GM18508 (cell line): ENCODE data around the gene UCN3.

ENCODE experiments used
- ATAC-seq: cut with Tn5 transposase; IDR thresholded peaks from one replicate; pipeline ENCODE4 v1.9.1; 2021; ENCODE audit warnings: moderate number of reproducible peaks; ENCODE audit not compliant: insufficient read depth, unreplicated experiment

The UCN3 gene, protein sequence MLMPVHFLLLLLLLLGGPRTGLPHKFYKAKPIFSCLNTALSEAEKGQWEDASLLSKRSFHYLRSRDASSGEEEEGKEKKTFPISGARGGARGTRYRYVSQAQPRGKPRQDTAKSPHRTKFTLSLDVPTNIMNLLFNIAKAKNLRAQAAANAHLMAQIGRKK

GRCh38 chr10:5364890-5365338 is at the start of gene UCN3:
Gene UCN3 (plus strand): TSS chr10:5364966. CDS start chr10:5373721, 8,755 bp downstream.
- ATAC-seq, result no peak

- ATAC-seq, result no peak
These were observed 47.1 kb upstream of the UCN3 start for GRCh38 chr10:5317547-5318107.

DNA sequence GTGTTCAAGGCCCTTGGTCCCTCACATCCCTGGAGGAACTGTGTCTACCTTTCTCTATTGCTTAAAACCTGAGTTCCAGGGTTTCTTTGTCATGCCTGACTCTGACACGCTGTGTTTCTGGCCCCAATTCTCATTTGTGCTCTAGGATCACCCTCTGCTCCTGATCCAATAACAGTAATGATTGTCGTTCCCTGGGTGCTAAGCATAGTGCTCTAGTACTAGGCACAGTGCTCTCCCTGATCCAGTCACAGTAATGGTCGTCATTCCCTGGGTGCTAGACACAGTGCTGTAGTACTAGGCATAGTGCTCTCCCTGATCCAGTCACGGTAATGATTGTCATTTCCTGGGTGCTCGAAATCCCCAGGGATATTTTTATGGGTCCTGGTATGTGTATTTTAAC is 46.6 kb upstream of the UCN3 start:
- no peak for ATAC-seq

DNA sequence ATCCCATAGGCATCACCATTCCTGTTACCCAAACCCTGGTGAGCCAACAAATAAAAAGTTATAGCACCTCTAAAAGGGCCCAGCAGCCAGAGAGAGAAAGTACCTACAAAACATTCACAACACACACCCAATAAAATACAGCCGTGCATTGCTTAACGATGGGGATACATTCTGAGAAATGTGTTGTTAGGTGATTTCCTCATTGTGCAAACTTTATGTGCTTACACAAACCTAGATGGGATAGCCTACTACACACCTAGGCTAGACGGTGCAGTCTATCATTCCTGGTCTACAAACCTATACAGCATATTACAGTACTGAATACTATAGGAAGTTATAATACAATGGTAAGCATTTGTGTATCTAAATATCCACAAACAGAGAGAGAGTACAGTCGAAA is 44.9 kb upstream of the UCN3 start:
- no peak for ATAC-seq

DNA sequence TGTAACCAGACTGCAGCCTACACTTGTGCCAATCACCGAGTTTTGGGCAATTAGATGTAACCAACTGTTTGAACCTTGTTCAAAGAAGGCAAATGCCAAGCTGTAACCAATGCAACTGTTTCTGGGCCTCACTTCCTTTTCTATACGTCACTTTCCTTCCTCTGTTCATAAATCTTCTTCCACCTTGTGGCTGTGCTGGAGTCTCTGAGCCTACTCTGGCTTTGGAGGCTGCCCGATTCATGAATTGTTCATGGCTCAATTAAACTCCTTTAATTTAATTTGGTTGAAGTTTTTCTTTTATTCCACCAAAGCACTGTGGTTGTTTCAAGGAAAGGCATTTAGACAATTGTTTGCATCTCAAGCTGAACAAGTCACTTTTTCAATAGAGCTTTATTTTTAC is 43.5 kb upstream of the UCN3 start:
- ATAC-seq, result no peak

- ATAC-seq, result no peak
These were observed 41.3 kb upstream of the UCN3 start for GRCh38 chr10:5323446-5323845.

DNA sequence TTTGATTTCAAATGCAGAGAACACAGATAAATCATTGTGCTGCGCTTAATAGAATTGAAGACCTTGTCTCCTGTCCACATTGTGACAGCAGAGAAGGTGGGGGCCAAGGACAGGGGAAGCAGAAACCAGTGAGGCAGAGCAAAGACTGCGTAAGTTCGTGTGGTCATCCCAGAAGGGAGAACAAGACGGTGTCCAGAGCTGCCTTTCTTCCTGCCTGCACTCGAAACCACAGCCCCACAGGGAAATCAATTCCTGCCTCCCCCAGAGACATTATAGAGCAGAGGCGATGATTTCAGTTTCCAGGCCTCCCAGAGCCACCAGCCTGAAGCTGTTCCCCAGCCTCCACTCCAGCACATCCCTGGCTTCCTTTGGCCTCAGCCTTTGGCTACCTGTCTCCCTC is 39.7 kb upstream of the UCN3 start:
- ATAC-seq, result no peak

DNA sequence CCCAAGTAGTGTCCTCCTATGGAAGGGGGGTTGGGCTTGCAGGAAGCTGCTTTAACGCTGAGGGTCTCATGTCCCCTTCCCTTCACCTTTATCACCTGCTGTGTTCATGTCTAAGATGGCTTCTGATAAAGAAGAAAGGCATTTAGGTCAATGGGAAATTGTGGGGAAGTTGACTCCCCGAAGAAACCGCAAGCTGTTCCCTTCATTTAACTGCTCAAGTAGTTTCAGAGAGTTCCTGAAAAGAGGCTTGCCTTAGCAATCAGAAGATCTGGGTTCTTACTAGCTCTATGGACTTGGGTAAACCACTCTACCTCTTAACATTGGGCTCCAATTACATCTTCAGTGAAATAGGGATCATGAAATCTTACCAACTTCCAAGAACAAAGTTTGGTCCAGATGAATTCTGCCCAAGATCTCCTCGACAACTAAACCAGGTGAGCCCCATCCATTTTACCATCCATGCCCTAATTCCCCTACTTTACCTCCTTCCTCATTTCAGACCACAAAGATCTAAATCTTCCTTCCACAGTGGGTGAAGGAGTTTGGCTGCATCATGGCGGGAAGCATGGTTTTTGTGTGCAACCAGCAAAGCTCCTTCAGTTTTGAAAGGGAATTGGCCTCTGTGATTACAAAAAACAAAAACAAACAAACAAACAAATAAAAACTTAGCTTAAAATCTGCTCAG is 30.4 kb upstream of the UCN3 start:
- ATAC-seq, result no peak

DNA sequence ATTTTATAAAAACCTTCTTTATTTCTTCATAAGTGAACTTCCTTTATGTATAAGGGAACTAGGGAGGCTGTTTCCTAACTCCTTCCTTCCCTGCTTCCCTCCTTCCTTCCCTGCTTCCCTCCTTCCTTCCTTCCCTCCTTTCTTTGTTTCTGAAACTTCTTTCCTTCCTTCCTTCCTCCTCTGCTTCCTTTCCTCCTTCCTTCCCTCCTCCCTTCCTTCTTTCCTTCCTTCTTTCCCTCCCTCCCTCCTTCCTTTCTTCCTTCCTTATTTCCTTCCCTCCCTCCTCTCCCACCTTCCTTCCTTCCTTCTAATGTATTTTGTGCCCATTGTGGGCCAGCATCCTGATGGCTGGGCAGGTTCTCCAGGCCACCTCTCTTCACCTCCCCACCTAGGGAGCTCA is 26.8 kb upstream of the UCN3 start:
- ATAC-seq, result no peak

GRCh38 chr10:5343092-5343491 is 21.7 kb upstream of the UCN3 start:
- ATAC-seq, result no peak

DNA sequence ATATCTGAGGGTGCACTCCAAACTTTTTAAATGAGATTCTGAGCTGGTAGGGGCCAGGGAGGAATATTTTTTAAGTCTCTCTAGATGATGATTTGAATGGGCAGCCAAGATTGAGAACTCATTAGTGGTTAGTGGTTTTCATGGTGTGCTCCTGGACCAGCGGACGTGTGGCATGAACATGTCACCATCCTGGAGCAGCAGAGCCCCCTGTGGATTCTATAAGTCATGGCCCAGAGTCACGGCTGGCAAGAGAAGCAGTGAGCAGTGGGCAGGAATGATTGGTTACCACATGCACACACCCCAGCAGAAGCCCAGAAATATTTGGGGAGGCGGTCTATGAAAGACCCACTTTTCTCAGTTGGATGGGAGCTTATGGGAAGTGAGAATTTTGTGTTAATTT is 21.2 kb upstream of the UCN3 start:
- ATAC-seq, result no peak

DNA sequence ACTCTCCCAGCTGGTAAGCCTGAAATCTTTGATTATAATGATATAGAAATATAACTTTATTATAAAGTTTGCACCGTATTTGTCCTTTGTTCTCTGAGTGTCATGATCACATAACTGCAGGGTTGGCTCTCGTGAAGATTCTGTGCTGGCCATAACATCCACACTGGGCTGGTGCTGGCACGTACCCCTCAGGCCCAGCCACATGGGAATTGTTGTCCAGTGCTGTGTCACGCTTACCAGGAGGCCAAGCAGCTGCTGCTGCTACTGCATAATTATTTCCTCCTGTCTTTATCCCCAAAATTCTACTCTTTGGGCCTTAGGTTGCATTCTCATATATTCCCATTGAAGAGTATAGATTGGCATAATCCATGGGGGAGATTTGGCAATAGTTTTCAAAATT is 20.8 kb upstream of the UCN3 start:
- ATAC-seq, result no peak

DNA sequence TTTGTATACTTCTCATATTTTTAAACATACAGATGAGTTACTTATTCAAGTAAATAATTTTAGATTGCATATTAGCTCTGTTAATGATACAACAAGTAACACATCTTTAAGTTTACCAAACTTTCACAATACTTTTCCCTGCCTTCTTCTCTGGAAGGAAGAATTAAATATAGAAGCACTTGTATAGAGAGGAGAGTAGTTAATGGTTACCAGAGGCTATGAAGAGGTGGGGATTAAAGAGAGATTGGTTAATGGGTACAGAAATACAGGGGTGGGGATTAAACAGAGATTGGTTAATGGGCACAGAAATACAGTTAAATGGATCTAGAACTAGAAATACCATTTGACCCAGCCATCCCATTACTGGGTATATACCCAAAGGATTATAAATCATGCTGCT is 20.0 kb upstream of the UCN3 start:
- no peak for ATAC-seq

DNA sequence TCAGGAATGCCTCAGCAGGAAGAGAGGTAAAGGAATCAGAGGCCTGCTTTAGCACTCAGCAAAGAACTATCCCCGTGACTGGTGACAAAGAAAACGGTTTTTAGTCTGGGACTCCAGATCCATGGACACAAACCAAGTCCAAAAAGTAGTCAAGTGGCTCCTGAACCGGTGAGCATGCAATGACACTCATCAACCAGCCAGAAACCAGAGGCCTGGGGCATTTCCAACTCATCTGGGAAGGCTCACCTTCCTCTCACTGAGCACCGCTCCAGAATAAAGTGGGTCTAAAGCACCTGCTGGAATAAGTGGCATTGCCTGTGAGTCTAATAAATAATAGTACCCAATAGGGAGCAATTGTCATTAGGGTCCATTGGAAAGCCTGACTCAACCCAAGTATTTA is 17.9 kb upstream of the UCN3 start:
- ATAC-seq, result no peak

DNA sequence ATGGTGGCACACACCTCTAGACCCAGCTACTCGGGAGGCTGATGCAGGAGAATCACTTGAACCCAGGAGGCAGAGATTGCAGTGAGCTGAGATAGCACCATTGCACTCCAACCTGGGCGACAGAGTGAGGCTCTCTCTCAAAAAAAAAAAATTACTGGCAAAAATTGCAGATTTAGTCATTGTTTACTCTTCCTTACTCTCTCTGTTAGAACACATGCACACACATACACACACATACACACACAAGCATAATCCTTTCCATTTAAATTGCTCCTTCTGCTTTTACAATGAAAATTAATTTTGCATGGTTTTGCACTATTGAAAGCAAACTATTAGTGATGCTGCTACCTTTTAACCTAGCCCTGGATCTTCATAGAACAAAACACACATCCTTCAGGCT is 15.4 kb upstream of the UCN3 start:
- ATAC-seq, result no peak

DNA sequence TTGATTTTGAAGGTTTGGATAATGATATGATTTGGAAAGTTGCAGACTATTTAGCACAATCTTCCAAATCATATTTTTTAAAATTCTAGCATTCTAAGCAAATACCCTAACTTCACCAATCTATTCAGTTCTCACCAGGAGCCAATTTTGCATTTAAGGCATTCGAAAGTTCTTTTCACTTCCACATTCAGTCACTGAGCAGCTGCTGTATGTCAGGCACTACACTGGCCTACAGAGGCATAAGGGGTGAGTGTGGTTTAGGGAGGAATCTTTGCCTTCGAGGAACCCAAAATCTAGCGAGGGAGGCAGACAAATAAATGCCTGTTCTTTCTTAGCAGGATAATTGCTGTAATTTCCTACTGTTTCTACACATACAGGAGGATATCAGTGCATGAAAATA is 10.7 kb upstream of the UCN3 start:
- no peak for ATAC-seq

DNA sequence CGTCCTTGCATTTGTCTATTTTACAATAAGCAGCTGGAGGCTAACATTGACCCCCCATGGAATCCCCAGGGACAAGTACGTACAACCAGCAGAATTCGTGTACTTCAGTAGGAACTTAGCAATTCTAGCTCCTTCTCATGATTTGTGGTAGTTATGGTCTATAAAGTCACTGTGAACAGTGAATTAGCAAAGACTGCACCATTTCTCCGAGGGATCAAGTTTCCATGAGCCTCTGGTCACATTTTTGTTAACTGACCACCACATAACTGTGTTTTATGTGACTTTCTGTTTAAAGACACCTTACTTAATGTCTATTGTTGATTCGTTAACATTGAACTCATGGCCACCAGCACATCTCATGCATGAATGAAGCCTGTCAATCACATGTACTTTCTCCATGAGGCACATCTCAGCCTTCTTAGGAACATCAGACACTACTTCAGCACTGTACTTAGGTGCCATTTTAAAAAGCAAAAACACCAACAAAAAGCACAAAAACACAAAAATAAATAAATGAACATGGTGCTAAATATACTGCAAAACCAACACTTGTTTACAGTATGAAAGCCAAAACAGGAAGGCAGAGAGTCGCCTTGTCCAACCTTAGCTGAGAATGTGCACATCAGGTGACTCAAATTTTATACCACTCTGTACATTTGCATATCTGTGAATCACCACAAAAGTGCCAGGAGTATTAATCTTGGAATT is 9.0 kb upstream of the UCN3 start:
- no peak for ATAC-seq

DNA sequence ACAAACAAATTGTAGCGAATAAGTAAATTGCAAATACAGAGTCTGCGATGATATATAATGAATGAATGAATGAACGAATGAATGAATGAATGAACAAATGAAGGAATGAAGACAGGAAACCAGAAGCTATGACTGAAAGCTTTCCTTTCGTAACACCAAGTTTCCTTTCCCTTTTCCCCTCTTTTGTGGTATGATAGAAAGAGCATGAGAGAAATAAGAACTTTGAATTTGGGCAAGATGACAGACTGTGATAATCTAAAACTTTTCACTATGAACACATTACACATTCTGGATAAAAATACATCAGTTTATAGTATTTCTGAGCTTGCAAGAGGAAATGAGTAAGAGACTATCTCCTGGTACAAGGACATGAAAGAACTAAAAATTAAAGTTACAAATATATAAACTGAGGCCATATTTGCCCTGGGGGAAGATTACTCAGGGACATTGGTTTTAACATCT is 8.4 kb upstream of the UCN3 start:
- ATAC-seq, result no peak

DNA sequence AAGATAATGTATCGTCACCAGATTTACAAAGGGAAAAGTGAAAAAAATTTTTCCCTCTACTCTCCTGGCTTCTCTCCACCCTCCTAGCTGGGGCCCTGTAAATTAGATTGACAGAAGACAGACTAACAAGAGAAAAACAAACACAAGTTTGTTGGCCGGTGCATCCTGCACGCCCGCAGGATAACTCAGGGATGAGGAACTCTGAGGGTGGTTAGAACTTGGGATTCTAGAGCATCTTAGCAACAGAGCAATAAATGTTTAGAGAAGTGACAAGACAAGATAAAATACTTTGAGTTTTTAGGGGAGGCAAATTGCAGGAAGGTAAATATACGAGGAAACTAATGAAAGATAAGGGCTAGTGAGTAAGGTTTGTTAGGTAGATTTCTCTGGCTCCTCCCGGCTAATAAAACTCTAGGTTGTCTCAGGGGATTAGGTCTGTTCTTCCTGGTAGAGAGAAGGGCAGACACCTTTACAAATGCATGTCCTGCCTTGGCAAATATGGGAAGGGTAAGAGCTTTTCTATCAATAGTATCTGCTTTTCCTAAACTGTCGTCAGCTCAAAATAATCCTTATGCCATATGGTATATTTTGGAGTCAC is 4.3 kb upstream of the UCN3 start:
- ATAC-seq, result no peak

GRCh38 chr10:5361966-5362365 is 2.8 kb upstream of the UCN3 start:
- ATAC-seq, result no peak

GRCh38 chr10:5362873-5363272 is 1.9 kb upstream of the UCN3 start:
- no peak for ATAC-seq
